NT2/D1 (cell line): ENCODE measurements around the gene RHBDD1.

Experiments
- YY1 ChIP-seq: IDR thresholded peaks from 2 replicates; pipeline ENCODE4 v1.6.1; 2011; ENCODE audit not compliant: insufficient read length, insufficient read depth
- ZNF274 ChIP-seq: IDR thresholded peaks from 2 replicates; pipeline ENCODE4 v1.6.1; 2011; ENCODE audit warnings: mild to moderate bottlenecking, low read depth, low read length

DNA sequence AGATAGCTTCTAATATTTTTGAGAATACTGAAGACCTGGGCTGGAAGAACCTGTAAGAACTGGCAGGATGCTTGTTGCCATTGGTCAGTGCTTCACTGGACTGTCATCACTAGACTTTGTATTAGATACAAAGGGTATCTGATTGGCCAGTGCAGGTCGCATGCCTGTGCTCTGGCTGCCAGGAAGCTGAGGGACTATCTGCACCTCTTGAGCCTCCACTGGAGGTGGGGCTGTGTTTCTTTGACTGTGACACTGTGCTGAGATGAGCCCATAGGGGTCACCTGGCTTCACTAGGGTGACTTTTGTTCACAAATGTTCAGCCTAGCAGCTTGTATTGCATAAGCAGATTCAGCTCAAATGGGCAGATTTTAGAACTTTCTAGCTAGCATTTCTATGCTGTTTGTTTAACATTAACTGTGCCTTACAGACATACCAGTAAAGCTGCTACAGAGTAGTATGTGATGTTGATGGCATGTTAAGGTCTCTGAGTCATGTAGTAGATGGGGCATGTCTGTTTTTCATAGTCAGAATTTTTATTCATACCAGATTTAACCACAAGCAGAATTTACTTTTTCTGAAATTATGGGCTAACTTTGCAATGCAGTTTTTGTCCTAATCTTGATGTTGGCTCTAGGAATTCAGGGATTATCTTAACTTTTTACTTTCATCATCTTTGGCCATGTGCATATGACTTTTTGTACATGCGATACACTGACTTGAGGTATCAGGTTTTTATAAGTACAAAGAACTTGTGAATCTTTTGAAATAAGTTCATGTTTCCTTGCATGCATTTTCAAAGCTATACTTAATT, 56.1 kb downstream of the RHBDD1 start:
- TF ChIP-seq ZNF274 (no peak), YY1 (no peak)
